Eye (tissue), 1 donor: ENCODE data around the gene ARHGEF16.
A peak's percentile ranks its signal among the peaks of the same experiment; 100 is the strongest.

ENCODE experiments used
- DNase-seq: peaks from one replicate; pipeline ENCODE4 v3.0.0-alpha.2; 2015

The ARHGEF16 gene

DNA sequence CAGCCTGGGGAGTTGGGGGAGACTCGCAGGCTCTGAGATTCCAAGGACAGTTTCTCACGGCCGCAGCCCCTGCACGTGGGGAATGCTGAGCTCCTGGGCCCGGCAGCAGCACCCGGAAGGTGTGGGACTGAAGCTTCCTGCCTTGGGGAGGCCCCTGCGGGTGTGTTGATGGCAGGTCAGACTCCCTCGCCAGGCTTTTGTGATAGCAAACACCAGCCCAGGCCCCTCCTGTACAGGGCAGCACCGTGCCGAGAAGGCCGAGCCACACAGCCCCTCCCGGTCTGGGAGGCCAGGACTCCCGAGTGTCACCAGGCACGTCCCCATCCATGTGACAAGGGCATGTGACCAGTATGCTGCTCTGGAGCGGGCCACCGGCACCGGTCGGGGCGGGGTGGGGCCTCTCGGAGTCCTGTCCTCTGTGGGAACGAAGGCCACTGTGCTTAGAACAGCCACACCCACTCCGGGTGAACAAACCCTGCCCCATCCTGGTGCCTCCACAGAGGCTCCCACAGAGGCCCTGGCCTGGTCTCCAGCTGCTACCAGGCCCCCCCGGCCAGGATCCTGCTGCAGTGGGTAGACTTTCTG is 31.1 kb upstream of the ARHGEF16 start:
- peak; percentile 33 for DNase-seq

DNA sequence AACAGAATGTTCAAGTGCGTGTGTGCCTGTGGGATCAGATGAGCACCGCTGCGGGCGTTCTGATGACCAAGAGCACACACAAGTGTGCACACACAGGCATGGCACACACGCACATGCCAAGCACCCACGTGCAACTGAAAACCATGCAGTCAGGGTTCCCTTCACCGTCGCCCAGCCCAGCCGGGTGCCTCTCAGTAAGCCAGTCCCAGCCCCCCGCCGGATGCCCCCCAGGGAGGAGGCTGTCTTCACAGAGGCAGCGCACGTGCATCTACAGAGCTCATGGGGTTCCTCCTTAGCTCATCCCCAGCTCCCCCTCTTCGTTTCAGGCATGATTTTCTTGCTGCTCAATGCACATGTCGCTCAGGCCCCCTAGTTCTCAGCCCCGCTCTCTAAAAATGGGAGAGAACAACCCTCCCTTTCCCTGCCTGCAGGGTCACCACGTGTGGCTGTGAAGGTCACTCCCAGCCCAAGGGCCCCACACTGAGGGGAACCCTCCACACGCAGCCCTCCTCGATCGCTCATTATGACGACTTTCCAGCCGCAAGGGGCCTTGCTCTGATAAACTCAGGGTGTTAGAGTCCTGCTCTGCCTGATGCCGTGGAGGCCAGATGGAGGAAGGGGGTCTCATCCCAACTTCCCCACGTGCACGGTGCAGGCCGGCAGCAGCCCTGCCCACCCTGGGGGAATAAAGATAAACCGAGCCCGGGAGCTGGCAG is 30.4 kb upstream of the ARHGEF16 start:
- DNase-seq, result no peak

GRCh38 chr1:3425486-3426215 is 28.8 kb upstream of the ARHGEF16 start:
- no peak for DNase-seq

DNA sequence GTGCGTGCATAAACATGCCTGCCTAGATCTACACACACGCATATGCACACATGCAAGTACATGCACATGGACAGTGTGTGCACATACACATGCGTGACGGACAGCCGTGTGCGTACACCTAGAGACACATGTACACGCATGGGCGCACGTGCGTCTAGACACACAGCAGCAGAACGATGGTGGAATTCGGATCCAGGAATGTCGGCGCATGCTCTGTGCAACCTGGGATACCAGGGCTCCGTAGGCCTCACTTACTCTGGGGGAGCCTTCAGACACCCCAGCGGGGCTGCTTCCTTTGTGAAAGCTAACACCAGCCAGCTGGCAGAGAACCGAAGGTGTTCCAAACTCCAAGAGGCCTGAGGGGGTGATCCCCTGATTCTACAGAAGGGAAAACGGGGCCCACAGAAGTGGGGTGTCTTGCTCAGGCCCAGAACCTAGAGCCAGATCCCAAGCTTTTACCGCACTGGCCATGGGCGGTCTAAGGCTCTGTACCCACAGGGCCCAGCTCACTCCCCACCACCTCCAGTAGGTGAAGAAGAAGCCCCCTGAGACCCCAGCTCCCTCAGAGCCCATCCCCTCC is 27.4 kb upstream of the ARHGEF16 start:
- DNase-seq, result no peak

- DNase-seq, result no peak
Measured at GRCh38 chr1:3427711-3428704, 26.5 kb upstream of the ARHGEF16 start.

DNA sequence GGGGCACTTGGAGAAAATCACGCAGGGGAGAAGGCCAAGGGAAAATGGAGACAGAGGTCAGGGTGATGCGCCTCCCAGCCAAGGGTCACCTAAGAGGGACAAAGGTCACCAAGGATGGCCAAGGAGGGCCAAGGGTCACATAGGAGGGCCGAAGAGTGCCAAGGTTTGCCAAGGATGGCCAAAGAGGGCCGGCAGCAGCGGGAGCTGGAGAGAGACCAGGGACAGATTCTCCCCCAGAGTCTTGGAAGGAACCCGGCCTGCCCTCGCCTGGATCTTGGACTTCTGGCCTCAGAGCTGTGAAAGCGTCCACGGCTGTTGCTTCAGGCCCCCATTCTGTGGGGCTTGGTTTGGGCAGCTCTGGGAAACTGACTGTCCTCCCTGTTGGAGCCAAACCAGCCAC is 25.6 kb upstream of the ARHGEF16 start:
- DNase-seq, result no peak

DNA sequence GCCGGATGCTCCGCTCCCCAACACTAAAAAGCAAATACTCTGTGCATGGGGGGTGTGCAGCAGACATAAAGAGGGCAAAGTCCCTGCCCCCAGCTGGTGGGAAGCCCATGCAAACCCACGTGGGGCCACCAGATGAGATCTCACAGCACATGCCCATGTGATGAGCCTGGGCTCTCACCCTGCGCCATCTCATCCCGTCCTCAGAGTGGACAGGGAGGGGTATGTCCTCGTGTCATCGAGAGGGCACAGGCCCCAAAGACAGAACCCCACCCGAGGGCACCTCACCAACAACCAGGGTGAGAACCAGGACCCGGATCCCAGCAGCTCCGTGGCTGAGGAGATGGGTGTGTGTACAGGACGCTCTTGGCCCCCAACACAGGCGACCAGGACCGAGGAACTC is 25.1 kb upstream of the ARHGEF16 start:
- no peak for DNase-seq

DNA sequence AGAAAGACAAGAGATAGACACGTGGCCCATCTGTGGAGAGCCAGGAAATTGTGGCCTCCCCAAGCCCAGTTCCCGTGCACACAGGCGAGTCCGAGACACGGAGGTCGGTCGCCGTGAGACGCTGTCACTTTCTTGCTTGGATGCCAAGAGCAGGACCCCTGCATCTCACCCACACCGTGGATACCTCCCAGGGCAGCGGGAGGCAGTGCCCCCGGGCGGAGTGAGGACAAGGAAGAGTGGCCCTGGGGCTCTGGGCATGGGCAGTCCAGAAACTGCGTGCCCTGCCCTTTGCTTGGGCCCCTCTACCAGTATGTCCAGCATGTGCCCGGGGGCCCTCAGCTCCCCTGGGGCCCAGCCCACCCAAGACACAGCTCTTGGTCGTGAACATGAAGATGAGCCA is 24.7 kb upstream of the ARHGEF16 start:
- no peak for DNase-seq

DNA sequence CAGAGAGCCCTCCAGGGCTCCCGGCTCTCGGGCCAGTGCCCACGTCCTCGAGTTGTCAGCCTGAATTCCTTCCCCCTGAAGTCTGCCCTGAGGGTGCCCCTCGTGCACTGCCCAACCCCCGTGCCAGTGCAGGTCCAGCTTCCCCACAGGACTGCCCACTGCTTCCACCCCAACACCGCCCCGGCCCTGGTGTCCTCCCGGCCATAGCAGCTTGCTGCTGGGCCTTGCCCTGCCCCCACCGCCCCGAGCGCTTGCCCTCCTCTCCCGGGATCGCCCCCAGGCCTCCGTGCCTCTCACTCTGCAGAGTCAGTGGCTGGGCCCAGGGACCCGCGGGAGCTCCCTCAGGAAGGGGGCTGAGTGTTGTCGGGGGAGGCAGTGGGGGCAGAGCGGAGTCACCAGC is 24.1 kb upstream of the ARHGEF16 start:
- DNase-seq, result no peak

GRCh38 chr1:3430820-3431219 is 23.6 kb upstream of the ARHGEF16 start:
- DNase-seq, result no peak

- no peak for DNase-seq
Measured at GRCh38 chr1:3431266-3431665, 23.2 kb upstream of the ARHGEF16 start.

GRCh38 chr1:3431686-3432085 is 22.8 kb upstream of the ARHGEF16 start:
- DNase-seq, result no peak

GRCh38 chr1:3432306-3432705 is 22.2 kb upstream of the ARHGEF16 start:
- DNase-seq, result no peak

DNA sequence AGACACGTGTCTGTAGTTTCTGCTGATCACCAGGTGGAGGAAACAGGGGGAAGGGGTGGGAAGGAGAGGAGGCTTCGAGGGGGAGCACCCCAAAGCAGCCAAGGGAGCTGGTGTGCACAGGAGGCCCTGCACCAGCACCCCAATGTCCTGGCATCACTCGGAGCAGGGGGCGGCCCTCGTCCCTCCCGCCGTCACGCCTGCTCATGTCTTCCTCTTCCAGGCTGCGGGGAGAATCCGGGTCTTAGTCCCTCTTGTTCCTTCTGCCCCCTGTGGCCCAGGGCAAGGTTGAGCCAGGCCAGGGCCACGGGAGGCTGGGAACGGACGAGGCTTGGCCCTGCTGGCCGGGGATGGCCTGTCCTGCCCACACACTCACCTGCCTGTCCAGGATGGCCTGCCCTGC is 21.4 kb upstream of the ARHGEF16 start:
- no peak for DNase-seq

DNA sequence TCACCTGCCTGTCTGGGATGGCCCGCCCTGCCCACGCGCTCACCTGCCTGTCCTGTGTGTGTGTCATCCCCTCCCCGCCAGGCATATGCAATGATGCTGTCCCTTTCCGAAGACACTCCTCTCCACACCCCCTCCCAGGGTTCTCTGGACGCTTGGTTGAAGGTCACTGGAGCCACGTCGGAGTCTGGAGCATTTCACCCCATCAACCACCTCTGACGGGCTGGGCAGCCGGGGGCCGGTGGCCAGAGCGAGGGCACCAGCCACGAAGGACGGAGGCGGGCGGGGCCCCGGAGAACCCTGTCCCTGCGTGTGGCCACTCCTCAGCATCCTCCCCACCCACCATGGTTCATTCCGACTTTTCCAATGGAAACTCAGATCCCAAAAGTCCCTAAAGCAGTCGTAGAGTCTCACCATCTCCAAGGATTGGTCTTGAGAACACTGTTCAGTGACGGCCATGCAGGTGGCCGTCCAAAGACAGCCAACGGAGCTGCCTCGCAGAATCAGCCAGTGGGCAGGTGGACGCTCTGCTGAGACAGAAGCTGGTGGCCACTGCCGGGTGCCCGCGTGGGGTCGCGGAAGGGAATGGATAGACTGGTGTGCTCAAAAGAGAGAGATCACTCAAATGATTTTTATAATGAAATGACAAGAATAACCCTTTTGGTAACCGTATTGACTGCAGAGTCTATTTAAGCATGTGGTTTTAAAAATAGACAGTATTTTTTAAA is 20.7 kb upstream of the ARHGEF16 start:
- no peak for DNase-seq

GRCh38 chr1:3434406-3435110 is 19.9 kb upstream of the ARHGEF16 start:
- DNase-seq, result no peak

- no peak for DNase-seq
Measured at GRCh38 chr1:3435666-3436065, 18.8 kb upstream of the ARHGEF16 start.

GRCh38 chr1:3436451-3436850 is 18.0 kb upstream of the ARHGEF16 start:
- no peak for DNase-seq

DNA sequence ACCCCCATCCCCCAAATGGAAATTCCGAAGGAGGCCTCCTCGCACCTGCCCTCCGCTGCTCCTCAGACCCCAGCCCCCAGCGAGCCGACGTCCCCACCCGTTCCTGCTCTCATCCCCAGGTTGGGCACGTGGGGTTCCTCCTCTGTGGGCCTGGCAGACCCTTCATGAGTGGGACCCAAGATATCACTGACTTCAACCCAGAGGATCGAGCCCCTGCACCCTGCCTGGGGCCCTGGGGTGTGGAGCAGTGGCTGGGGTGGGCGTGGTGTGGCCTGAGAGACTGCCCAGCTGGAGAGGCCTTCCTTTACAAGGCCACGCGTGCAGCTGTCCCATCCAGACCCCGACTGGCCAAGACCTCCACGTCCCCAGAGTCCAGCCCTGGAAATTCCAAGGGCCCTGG is 17.6 kb upstream of the ARHGEF16 start:
- no peak for DNase-seq

DNA sequence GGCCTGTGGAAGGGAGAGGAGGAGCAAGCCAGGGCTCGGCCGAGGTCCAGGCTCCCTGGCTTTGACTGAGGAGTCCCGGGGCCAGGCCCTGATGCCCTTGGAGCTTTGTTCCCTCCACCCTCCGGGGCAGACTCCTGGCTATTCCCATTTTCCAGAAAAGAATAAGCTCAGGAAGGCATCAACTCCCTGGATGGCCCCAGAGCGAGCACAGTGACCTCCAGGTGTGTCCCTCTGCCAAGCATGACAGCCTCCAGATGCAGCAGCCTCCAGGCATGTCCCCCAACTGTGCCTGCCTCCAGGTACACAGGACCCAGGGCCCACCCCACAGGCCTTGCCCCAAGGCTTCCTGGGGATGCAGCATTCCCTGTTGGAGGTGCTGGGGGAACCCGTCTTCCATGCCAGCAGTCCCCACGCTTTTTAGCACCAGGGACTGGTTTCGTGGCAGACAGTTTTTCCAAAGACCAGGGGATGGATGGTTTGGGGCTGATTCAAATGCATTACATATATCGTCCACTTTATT is 15.7 kb upstream of the ARHGEF16 start:
- no peak for DNase-seq
